GM21515 (cell line): ENCODE data around the gene GALNT12.

ENCODE experiments used
- ATAC-seq: cut with Tn5 transposase; IDR thresholded peaks from one replicate; pipeline ENCODE4 v1.9.1; 2021; ENCODE audit not compliant: unreplicated experiment

The GALNT12 gene

GRCh38 chr9:98807070-98807813 is at the start of gene GALNT12:
GALNT12 (plus strand) TSS chr9:98807670; CDS start chr9:98807699, 29 bp downstream.
- peak; percentile 65 for ATAC-seq

- no peak for ATAC-seq
Measured at GRCh38 chr9:98760231-98760630, 47.2 kb upstream of the GALNT12 start.

- ATAC-seq: no peak
Measured at GRCh38 chr9:98763986-98764745, 43.3 kb upstream of the GALNT12 start.

GRCh38 chr9:98765256-98765655 is 42.2 kb upstream of the GALNT12 start:
- no peak for ATAC-seq

- ATAC-seq: no peak
Measured at GRCh38 chr9:98766586-98766985, 40.9 kb upstream of the GALNT12 start.

- ATAC-seq: no peak
Measured at GRCh38 chr9:98767196-98767595, 40.3 kb upstream of the GALNT12 start.

GRCh38 chr9:98767915-98768314 is 39.6 kb upstream of the GALNT12 start:
- ATAC-seq: no peak

GRCh38 chr9:98768344-98768743 is 39.1 kb upstream of the GALNT12 start:
- no peak for ATAC-seq

GRCh38 chr9:98770717-98771116 is 36.8 kb upstream of the GALNT12 start:
- no peak for ATAC-seq

GRCh38 chr9:98771209-98771874 is 36.1 kb upstream of the GALNT12 start:
- no peak for ATAC-seq

GRCh38 chr9:98772364-98773155 is 34.9 kb upstream of the GALNT12 start:
- no peak for ATAC-seq

GRCh38 chr9:98773721-98774120 is 33.7 kb upstream of the GALNT12 start:
- ATAC-seq: no peak

GRCh38 chr9:98774746-98775145 is 32.7 kb upstream of the GALNT12 start:
- no peak for ATAC-seq

- ATAC-seq: no peak
Measured at GRCh38 chr9:98775831-98776441, 31.5 kb upstream of the GALNT12 start.

- ATAC-seq: no peak
Measured at GRCh38 chr9:98777618-98778017, 29.9 kb upstream of the GALNT12 start.

GRCh38 chr9:98778251-98778650 is 29.2 kb upstream of the GALNT12 start:
- ATAC-seq: no peak

- no peak for ATAC-seq
Measured at GRCh38 chr9:98778711-98779530, 28.5 kb upstream of the GALNT12 start.

GRCh38 chr9:98780059-98780749 is 27.3 kb upstream of the GALNT12 start:
- no peak for ATAC-seq
